Left ventricle myocardium inferior (tissue), 1 donor: ENCODE measurements around the gene NRG3. TPM values are rescaled to one million over a fixed set of nuclear protein-coding genes. Genes with fewer than 3 reads are reported as not detected.
A peak's percentile ranks its signal among the peaks of the same experiment; 100 is the strongest.
"Not testable (repeated sequence)": the region's sequence is repeated elsewhere in the genome, so short reads cannot be mapped to it uniquely, and the experiment has no call there.

ENCODE experiments used
- DNase-seq: peaks from one replicate; pipeline ENCODE4 v3.0.0-alpha.2; 2020
- H3K27ac ChIP-seq: fragments of 200-600 bp; replicated peaks from 2 replicates; pipeline ENCODE4 v1.8.0; 2021
- H3K27me3 ChIP-seq: fragments of 200-600 bp; 2 replicates; pipeline ENCODE4 v1.8.0; 2021; ENCODE audit warnings: low read depth
- H3K36me3 ChIP-seq: fragments of 200-600 bp; 2 replicates; pipeline ENCODE4 v1.8.0; 2021
- H3K4me1 ChIP-seq: fragments of 200-600 bp; 2 replicates; pipeline ENCODE4 v1.8.0; 2021
- H3K4me3 ChIP-seq: fragments of 200-600 bp; 2 replicates; pipeline ENCODE4 v1.8.0; 2021; ENCODE audit warnings: mild to moderate bottlenecking, moderate library complexity
- H3K9me3 ChIP-seq: fragments of 200-600 bp; replicated peaks from 2 replicates; pipeline ENCODE4 v1.8.0; 2021
- CTCF ChIP-seq: fragments of 200-600 bp; IDR thresholded peaks from 2 replicates; pipeline ENCODE4 v1.8.0; 2021; ENCODE audit warnings: antibody characterized with exemption, mild to moderate bottlenecking, borderline replicate concordance
- intact Hi-C: fragments of 100-400 bp; cut with micrococcal nuclease; formaldehyde crosslinking; loops from one replicate; pipeline ENCODE4 v1.11.0; 2022
- total RNA-seq: library from RNA; stranded (reverse); fragmentation: NEBNext Ultra II Directional; extraction: Animal tissue kit (Norgen Biotek cat#: 25700); gene quantifications from one replicate; pipeline ENCODE4 v1.2.1, GENCODE V29; 2021
- donor health status: DM: no; HTN: yes; CAD: no; lungs with severe emphysema.

NRG3 gene
- total RNA-seq, 1 donor from 2014 or later = 0.11 TPM

GRCh38 chr10:82340166-82340565 is 465.2 kb downstream of the NRG3 start:
- TF ChIP-seq CTCF = no peak
- intact Hi-C loops = no loop called here
- no peaks in the 10 kb centered on the region for H3K36me3 ChIP-seq
- no peaks in the 10 kb centered on the region for H3K9me3 ChIP-seq
- no peak overlapping the region for H3K27ac ChIP-seq
- no peaks in the 10 kb centered on the region for H3K27me3 ChIP-seq
- H3K4me1 ChIP-seq = no peaks in the 10 kb centered on the region
- H3K4me3 ChIP-seq = no peak overlapping the region
- no peak for DNase-seq

- DNase-seq, H3K4me3 ChIP-seq, H3K4me1 ChIP-seq, intact Hi-C loops, H3K27me3 ChIP-seq, H3K27ac ChIP-seq, H3K36me3 ChIP-seq, H3K9me3 ChIP-seq: not testable (repeated sequence)
Measured at GRCh38 chr10:82349590-82349989, 474.6 kb downstream of the NRG3 start.

- H3K9me3 ChIP-seq = no peaks in the 10 kb centered on the region
- no peak overlapping the region for H3K27ac ChIP-seq
- H3K36me3 ChIP-seq = no peaks in the 10 kb centered on the region
- intact Hi-C loops = no loop called here
- H3K4me1 ChIP-seq = peaks cover 3% of the 10 kb centered on the region
- TF ChIP-seq CTCF = no peak
- no peaks in the 10 kb centered on the region for H3K27me3 ChIP-seq
- H3K4me3 ChIP-seq = no peak overlapping the region
- DNase-seq = no peak
Measured at GRCh38 chr10:82353381-82353780, 478.4 kb downstream of the NRG3 start.

GRCh38 chr10:82358486-82359099 is 483.6 kb downstream of the NRG3 start:
- peak; percentile 26 for DNase-seq
- no peaks in the 10 kb centered on the region for H3K36me3 ChIP-seq
- H3K27ac ChIP-seq = peak overlapping the region; percentile 30
- intact Hi-C loops = no loop called here
- no peaks in the 10 kb centered on the region for H3K9me3 ChIP-seq
- H3K27me3 ChIP-seq = no peaks in the 10 kb centered on the region
- H3K4me1 ChIP-seq = peaks cover 15% of the 10 kb centered on the region
- no peak for TF ChIP-seq CTCF
- peak overlapping the region; percentile 44 for H3K4me3 ChIP-seq

- no peaks in the 10 kb centered on the region for H3K36me3 ChIP-seq
- no peaks in the 10 kb centered on the region for H3K27me3 ChIP-seq
- no peak overlapping the region for H3K4me3 ChIP-seq
- H3K9me3 ChIP-seq = no peaks in the 10 kb centered on the region
- H3K4me1 ChIP-seq = peaks cover 15% of the 10 kb centered on the region
- H3K27ac ChIP-seq = no peak overlapping the region
- TF ChIP-seq CTCF = no peak
- intact Hi-C loops = no loop called here
- DNase-seq = no peak
Measured at GRCh38 chr10:82361256-82361655, 486.3 kb downstream of the NRG3 start.

- no peak for DNase-seq
- Histone ChIP-seq H3K27ac (no peak overlapping the region), H3K9me3 (no peaks in the 10 kb centered on the region), H3K4me1 (no peaks in the 10 kb centered on the region), H3K36me3 (no peaks in the 10 kb centered on the region), H3K4me3 (no peak overlapping the region), H3K27me3 (no peaks in the 10 kb centered on the region)
- intact Hi-C loops = no loop called here
- peak; percentile 38 for TF ChIP-seq CTCF
Measured at GRCh38 chr10:82377608-82378007, 502.6 kb downstream of the NRG3 start.
